ENCODE results near the gene NLRC5. TPM values are rescaled to one million over a fixed set of nuclear protein-coding genes. Genes with fewer than 3 reads are reported as not detected.
A peak's percentile ranks its signal among the peaks of the same experiment; 100 is the strongest.

Gene NLRC5
- total RNA-seq, 4 donors from 2014 or later = 32.4 to 57.9 (median 37.1) TPM

DNA sequence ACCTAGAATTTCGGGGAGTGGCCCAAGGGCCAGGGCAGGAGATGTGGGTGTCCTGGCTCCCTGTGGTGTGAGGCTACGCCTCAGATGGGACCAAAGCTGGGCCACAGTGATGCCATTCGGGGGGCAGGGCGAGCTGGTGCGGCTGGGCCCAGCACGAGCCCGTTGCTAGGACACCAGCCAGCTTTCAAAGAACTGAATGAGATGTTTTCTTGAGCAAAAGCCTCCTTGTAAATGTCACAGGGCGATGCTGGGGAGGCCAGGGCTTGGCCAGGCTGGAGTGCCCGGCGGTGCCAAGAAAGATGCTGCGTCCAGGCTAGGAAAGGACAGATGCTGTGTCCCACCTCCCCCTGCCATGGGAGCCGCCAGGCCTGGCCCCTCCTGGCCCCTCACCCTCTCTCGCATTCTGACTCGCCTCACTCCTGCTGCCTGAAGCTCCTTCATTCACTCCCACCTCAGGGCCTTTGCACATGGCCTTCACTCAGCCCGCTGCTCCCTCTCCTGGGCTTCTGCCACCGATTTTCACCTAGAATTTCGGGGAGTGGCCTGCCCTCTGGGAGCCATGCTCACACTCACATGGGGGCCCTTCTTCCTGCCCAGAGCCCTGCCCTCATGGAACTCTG lies 142.1 kb downstream of the NLRC5 start:
- peak in 1 of 2 donors; percentile 30 for DNase-seq (ENCODE audit: low spot score in 2 of 2)
- Histone ChIP-seq H3K9me3 (no peaks in the 10 kb centered on the region), H3K27ac (peak overlapping the region; percentile 64 to 95 (median 84)), H3K4me3 (no peak overlapping the region), H3K4me1 (peaks cover 0 to 46% (median 7%) of the 10 kb centered on the region in 4 donors), H3K36me3 (peaks cover 0 to 49% (median 0%) of the 10 kb centered on the region in 3 donors), H3K27me3 (no peaks in the 10 kb centered on the region)
- TF ChIP-seq POLR2A (IDR thresholded peaks at IDR 0.05) = no peak
- peak in 1 of 2 donors; percentile 86 for TF ChIP-seq EP300 (IDR thresholded peaks at IDR 0.05)
- WGBS, 2 donors = 41 to 52% methylated on average over 16 to 17 of the region's 17 CpGs

DNA sequence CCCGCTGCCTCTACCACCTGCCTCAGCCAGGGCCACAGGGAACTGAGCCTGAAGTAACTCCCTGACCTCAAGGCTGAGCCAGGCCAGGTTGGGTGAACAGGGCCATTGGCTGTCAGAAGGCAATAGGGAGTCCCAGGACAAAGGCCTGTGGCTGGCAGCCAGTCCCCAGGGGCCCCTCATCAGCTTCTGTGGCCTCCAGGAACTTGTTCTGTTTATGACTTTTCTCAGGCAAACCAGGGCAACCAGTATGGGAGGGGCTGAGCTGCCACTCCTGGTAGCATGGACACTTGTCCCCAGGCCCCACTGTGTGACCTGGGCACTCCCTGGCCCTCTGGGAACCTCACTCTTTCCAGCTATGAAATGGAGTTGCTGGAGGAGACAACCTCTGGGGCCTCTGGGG lies 143.1 kb downstream of the NLRC5 start:
- WGBS, 2 donors = no CpG with 5 or more reads among the region's 1 CpG
- Histone ChIP-seq H3K9me3 (no peaks in the 10 kb centered on the region), H3K27ac (peak overlapping the region; percentile 64 to 95 (median 84)), H3K4me1 (peaks cover 0 to 41% (median 7%) of the 10 kb centered on the region in 4 donors), H3K4me3 (no peak overlapping the region), H3K36me3 (peaks cover 0 to 49% (median 0%) of the 10 kb centered on the region in 3 donors), H3K27me3 (no peaks in the 10 kb centered on the region)
- TF ChIP-seq CTCF (IDR thresholded peaks at IDR 0.05) (no peak), POLR2A (IDR thresholded peaks at IDR 0.05) (no peak), EP300 (IDR thresholded peaks at IDR 0.05) (no peak)
- DNase-seq (ENCODE audit: low spot score in 2 of 2) = no peak

DNA sequence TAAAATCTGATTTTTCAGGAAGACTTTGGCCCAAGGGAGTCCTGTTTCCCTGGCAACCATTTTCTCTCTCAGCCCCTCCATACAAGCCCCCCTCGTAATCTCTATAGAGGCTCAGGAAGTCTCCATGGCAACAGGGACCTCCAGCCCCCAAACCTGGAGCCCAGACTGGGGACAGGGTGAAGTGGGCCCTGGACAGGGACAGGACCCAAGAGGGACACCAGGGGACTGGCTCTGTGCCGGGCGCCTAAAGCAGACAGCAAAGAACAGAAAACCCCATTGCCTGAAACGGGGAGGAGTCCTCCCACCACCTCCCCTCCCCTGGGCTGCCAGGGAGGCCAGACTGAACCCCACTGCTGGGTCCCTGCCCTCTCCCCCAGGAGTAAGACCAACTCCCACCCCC lies 143.7 kb downstream of the NLRC5 start:
- TF ChIP-seq EP300 (IDR thresholded peaks at IDR 0.05) = no peak
- TF ChIP-seq CTCF (IDR thresholded peaks at IDR 0.05) = no peak
- TF ChIP-seq POLR2A (IDR thresholded peaks at IDR 0.05) = no peak
- WGBS, 2 donors = 60 to 86% methylated on average over 3 to 4 of the region's 4 CpGs
- Histone ChIP-seq H3K27ac (peak overlapping the region; percentile 64 to 95 (median 84)), H3K9me3 (no peaks in the 10 kb centered on the region), H3K27me3 (no peaks in the 10 kb centered on the region), H3K4me1 (peaks cover 0 to 43% (median 7%) of the 10 kb centered on the region in 4 donors), H3K36me3 (peaks cover 0 to 49% (median 0%) of the 10 kb centered on the region in 3 donors), H3K4me3 (no peak overlapping the region)
- DNase-seq (ENCODE audit: low spot score in 2 of 2) = no peak

Other genes with a start within 250 kb of the NLRC5 start
- not detected for gene SLC12A3, start 124.3 kb upstream of the NLRC5 start, total RNA-seq
- 100 to 1,000 TPM; 143 to 274 (median 161) TPM for gene HERPUD1, start 57.4 kb upstream of the NLRC5 start, total RNA-seq
- gene CETP, start 27.6 kb upstream of the NLRC5 start, total RNA-seq = not detected
- gene CPNE2, start 103.0 kb downstream of the NLRC5 start, total RNA-seq = 10 to 100 TPM; 32.7 to 58.8 (median 46.0) TPM
- 100 to 1,000 TPM in 1 of 4 donors, 10 to 100 TPM in 3; 58.4 to 100 (median 69.7) TPM for gene PSME3IP1, start 196.5 kb downstream of the NLRC5 start, total RNA-seq
- 10 to 100 TPM; 20.4 to 28.5 (median 24.6) TPM for gene RSPRY1, start 196.8 kb downstream of the NLRC5 start, total RNA-seq

Data from tibial nerve (tissue), 4 donors.